HCT116 (cell line): ENCODE results near the gene ABHD2. TPM values are rescaled to one million over a fixed set of nuclear protein-coding genes. Genes with fewer than 3 reads are reported as not detected.

ENCODE experiments used
- ATAC-seq: fragments of 200-7000 bp; cut with Tn5 transposase; 2 replicates; pipeline ENCODE4 v1.9.1; 2020; ENCODE audit warnings: mild to moderate bottlenecking, moderate library complexity
- BruUV-seq: library from RNA; stranded (reverse); fragments of 400-500 nt; replicated peaks from 2 replicates; lab custom pipeline; 2021; lab: Mats Ljungman, UMichigan
- CTCF ChIA-PET: fragments of 300-600 bp; sonication (Branson Sonifier 250); formaldehyde crosslinking; loops from one replicate; lab custom pipeline; 2021; ENCODE audit warnings: antibody characterized with exemption; lab: Charles Lee
- POLR2A ChIA-PET: fragments of 300-600, 350-600 bp; sonication (Branson Sonifier 250); formaldehyde crosslinking; loops from one replicate; lab custom pipeline; 2021; ENCODE audit warnings: antibody characterized with exemption; lab: Charles Lee
- RAD21 ChIA-PET, 2 experiments: fragments of 300-600 bp; sonication (Branson Sonifier 250); formaldehyde crosslinking; loops; one replicate each; lab custom pipeline; 2023; ENCODE audit warnings: low total read pairs in 2 of 2; ENCODE audit not compliant: uncharacterized antibody in 2 of 2, unreplicated experiment in 2 of 2, low non-redundant PET in 1 of 2; lab: Charles Lee
- DNase-seq: peaks from one replicate; pipeline ENCODE4 v3.0.0-alpha.2; 2010; ENCODE audit warnings: low read depth, low spot score
- H2AFZ ChIP-seq: fragments of 200-600 bp; shearing (Covaris generic), sonication (generic); 2 replicates; pipeline ENCODE4 v1.6.1; 2017; ENCODE audit warnings: low read depth, mixed run types, mixed read lengths, antibody characterized with exemption, low read length; ENCODE audit not compliant: poor library complexity, severe bottlenecking
- H3K27ac ChIP-seq: 2 replicates; pipeline ENCODE4 v1.5.1; 2012; ENCODE audit warnings: low read depth, low read length
- H3K27me3 ChIP-seq: fragments of 200-600 bp; sonication (generic); 2 replicates; pipeline ENCODE4 v1.6.1; 2016; ENCODE audit warnings: mixed run types, low read length, mixed read lengths; ENCODE audit not compliant: insufficient read depth
- H3K36me3 ChIP-seq, 2 experiments: fragments of 200-500 bp in 1 of 2; fragments of 200-600 bp in 1 of 2; sonication (Bioruptor generic) in 1 of 2; sonication (generic) in 1 of 2; 2 replicates each; pipeline versions ENCODE4 v1.5.1 to v1.6.1; 2014 to 2016; ENCODE audit warnings: low read length in 2 of 2, inconsistent platforms in 1 of 2, mixed read lengths in 1 of 2, mixed run types in 1 of 2; ENCODE audit not compliant: insufficient read depth in 2 of 2, control insufficient read depth in 1 of 2
- H3K4me1 ChIP-seq, 2 experiments: fragments of 200-600 bp in 1 of 2; sonication (generic) in 1 of 2; 2 replicates each; pipeline versions ENCODE4 v1.5.1 to v1.6.1; 2012 to 2017; ENCODE audit warnings: low read length in 2 of 2, inconsistent platforms in 1 of 2, mild to moderate bottlenecking in 1 of 2, mixed read lengths in 1 of 2, mixed run types in 1 of 2, moderate library complexity in 1 of 2; ENCODE audit not compliant: insufficient read depth in 2 of 2, control insufficient read depth in 1 of 2
- H3K4me2 ChIP-seq: fragments of 200-600 bp; sonication (generic); 2 replicates; pipeline ENCODE4 v1.6.1; 2017; ENCODE audit warnings: mixed run types, low read length, mixed read lengths
- H3K4me3 ChIP-seq, 2 experiments: fragments of 200-600 bp in 1 of 2; sonication (generic) in 1 of 2; replicated peaks in 1 of 2; 2 replicates each; pipeline ENCODE4 v1.5.1; 2011 to 2016; ENCODE audit warnings: low read length in 2 of 2, control low read depth in 1 of 2, low read depth in 1 of 2, mild to moderate bottlenecking in 1 of 2, mixed read lengths in 1 of 2, mixed run types in 1 of 2
- H3K79me2 ChIP-seq: fragments of 200-600 bp; sonication (generic); 2 replicates; pipeline ENCODE4 v1.6.1; 2017; ENCODE audit warnings: mild to moderate bottlenecking, mixed run types, low read length, moderate library complexity, mixed read lengths; ENCODE audit not compliant: insufficient read depth
- H3K9ac ChIP-seq: fragments of 200-600 bp; sonication (generic); 2 replicates; pipeline ENCODE4 v1.6.1; 2016; ENCODE audit warnings: low read length, mixed read lengths
- H3K9me2 ChIP-seq: fragments of 200-600 bp; sonication (generic), shearing (Covaris generic); 2 replicates; pipeline ENCODE4 v1.6.1; 2017; ENCODE audit warnings: mixed run types, mild to moderate bottlenecking, moderate library complexity; ENCODE audit not compliant: insufficient read depth
- H3K9me3 ChIP-seq, 2 experiments: fragments of 200-500 bp in 1 of 2; fragments of 200-600 bp in 1 of 2; sonication (Bioruptor generic) in 1 of 2; sonication (generic) in 1 of 2; 2 replicates each; pipeline ENCODE4 v1.6.1; 2014 to 2017; ENCODE audit warnings: low read length in 2 of 2, mixed read lengths in 2 of 2, inconsistent platforms in 1 of 2, low read depth in 1 of 2, mild to moderate bottlenecking in 1 of 2, mixed run types in 1 of 2, moderate library complexity in 1 of 2; ENCODE audit not compliant: control insufficient read depth in 1 of 2, insufficient read depth in 1 of 2
- H4K20me1 ChIP-seq: fragments of 200-600 bp; sonication (generic), shearing (Covaris generic); 2 replicates; pipeline ENCODE4 v1.6.1; 2017; ENCODE audit warnings: mixed run types, mild to moderate bottlenecking, moderate library complexity; ENCODE audit not compliant: insufficient read depth
- EZH2phosphoT487 ChIP-seq: fragments of 200-600 bp; IDR thresholded peaks from 2 replicates; pipeline ENCODE4 v1.6.1; 2018; ENCODE audit warnings: antibody characterized with exemption, borderline replicate concordance
- FOSL1 ChIP-seq: IDR thresholded peaks from 2 replicates; pipeline ENCODE4 v1.6.1; 2012; ENCODE audit warnings: low read depth
- POLR2A ChIP-seq: IDR thresholded peaks from 2 replicates; pipeline ENCODE4 v1.7.0; 2011; ENCODE audit warnings: borderline replicate concordance; ENCODE audit not compliant: insufficient read depth, insufficient read length; ENCODE audit errors: extremely low read depth
- RAD21 ChIP-seq: IDR thresholded peaks from 2 replicates; pipeline ENCODE4 v1.6.1; 2012; ENCODE audit warnings: low read depth, mild to moderate bottlenecking
- SIN3A ChIP-seq: IDR thresholded peaks from 2 replicates; pipeline ENCODE4 v1.6.1; 2012; ENCODE audit warnings: low read depth
- SRF ChIP-seq: IDR thresholded peaks from 2 replicates; pipeline ENCODE4 v1.6.1; 2012; ENCODE audit warnings: low read depth
- TCF7L2 ChIP-seq: IDR thresholded peaks from 2 replicates; pipeline ENCODE4 v1.7.0; 2011; ENCODE audit warnings: borderline replicate concordance, inconsistent platforms; ENCODE audit not compliant: insufficient read depth, insufficient read length; ENCODE audit errors: extremely low read depth
- YY1 ChIP-seq: IDR thresholded peaks from 2 replicates; pipeline ENCODE4 v1.6.1; 2011; ENCODE audit warnings: low read length, low read depth, moderate library complexity, mild to moderate bottlenecking; ENCODE audit not compliant: insufficient replicate concordance; ENCODE audit errors: extremely low read depth
- ZFX ChIP-seq: fragments of 450-650 bp; IDR thresholded peaks from 2 replicates; pipeline ENCODE4 v1.6.1; 2017
- intact Hi-C: fragments of 100-400 bp; cut with micrococcal nuclease; formaldehyde crosslinking; loops from 2 replicates; pipeline ENCODE4 v1.10.0; 2022
- total RNA-seq: library from RNA; stranded (reverse); gene quantifications from one replicate; pipeline ENCODE4 v1.2.1, GENCODE V29; 2021; ENCODE audit not compliant: unreplicated experiment
- TF ChIP-seq, protein P1 (sequence below), 3 experiments: fragments of 200-600 bp in 1 of 3; sonication (generic) in 1 of 3; IDR thresholded peaks in 2 of 3; conservative IDR thresholded peaks in 1 of 3; 2 replicates each; pipeline ENCODE4 v1.5.1; 2012 to 2017; ENCODE audit warnings: low read depth in 2 of 3, low read length in 2 of 3, antibody characterized with exemption in 1 of 3, borderline replicate concordance in 1 of 3, control low read depth in 1 of 3, mild to moderate bottlenecking in 1 of 3, mixed read lengths in 1 of 3, mixed run types in 1 of 3, moderate library complexity in 1 of 3; ENCODE audit not compliant: insufficient read depth in 1 of 3
- TF ChIP-seq, protein P2 (sequence below): IDR thresholded peaks from 2 replicates; pipeline ENCODE4 v1.6.1; 2011; ENCODE audit warnings: mild to moderate bottlenecking, low read length, moderate library complexity; ENCODE audit not compliant: insufficient replicate concordance; ENCODE audit errors: extremely low read depth

ABHD2 gene
- total RNA-seq, 1 experiment from 2014 or later: 40.8 TPM

DNA sequence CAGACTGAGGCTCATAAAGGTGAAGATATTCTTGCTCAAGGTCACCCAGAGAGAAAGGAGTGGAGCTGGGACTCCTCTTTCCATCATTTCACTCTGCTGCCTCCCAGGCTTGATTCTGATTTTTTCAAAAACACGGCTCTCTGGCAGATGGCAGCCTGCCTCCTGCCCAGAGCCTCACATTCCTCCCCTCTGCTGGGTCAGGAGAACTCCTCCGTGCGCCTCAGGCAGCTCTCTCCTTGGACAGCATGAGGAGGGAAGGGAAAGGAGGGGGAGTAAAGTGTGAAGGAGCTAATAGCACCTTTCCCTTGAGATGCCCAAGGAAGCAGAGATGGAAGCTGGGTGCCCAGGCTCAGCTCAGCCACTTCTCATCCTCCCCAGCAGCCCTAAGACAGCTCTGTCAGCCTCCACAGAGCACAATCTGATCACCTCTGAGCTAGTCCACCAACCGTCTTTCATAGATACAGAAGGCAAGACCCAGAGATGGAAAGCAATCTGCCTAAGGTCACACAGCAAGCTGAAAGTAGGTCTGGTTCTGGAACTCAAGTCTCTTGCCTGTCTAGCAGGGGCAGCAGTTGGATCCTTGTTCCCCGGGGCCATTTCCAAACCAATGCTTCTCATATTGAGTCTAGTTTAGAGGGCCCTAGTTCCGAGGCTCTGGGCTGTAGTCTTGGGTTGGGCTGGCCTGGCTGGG, 129.6 kb downstream of the ABHD2 start:
- Histone ChIP-seq H4K20me1 (no peaks in the 10 kb centered on the region), H3K4me1 (peaks cover 0 to 8% of the 10 kb centered on the region in 2 experiments; a peak in 2 of 4 replicates), H3K79me2 (no peaks in the 10 kb centered on the region), H3K4me3 (no peak overlapping the region), H3K9ac (no peak overlapping the region), H2AFZ (no peak overlapping the region), H3K9me3 (no peaks in the 10 kb centered on the region), H3K4me2 (no peak overlapping the region), H3K36me3 (no peaks in the 10 kb centered on the region), H3K9me2 (no peaks in the 10 kb centered on the region), H3K27me3 (no peaks in the 10 kb centered on the region), H3K27ac (no peak overlapping the region)
- TF ChIP-seq TCF7L2 (no peak), POLR2A (no peak), SRF (no peak), EZH2phosphoT487 (no peak), ZFX (no peak), YY1 (no peak), RAD21 (no peak), SIN3A (no peak), FOSL1 (no peak)
- TF ChIP-seq, protein P1, sequence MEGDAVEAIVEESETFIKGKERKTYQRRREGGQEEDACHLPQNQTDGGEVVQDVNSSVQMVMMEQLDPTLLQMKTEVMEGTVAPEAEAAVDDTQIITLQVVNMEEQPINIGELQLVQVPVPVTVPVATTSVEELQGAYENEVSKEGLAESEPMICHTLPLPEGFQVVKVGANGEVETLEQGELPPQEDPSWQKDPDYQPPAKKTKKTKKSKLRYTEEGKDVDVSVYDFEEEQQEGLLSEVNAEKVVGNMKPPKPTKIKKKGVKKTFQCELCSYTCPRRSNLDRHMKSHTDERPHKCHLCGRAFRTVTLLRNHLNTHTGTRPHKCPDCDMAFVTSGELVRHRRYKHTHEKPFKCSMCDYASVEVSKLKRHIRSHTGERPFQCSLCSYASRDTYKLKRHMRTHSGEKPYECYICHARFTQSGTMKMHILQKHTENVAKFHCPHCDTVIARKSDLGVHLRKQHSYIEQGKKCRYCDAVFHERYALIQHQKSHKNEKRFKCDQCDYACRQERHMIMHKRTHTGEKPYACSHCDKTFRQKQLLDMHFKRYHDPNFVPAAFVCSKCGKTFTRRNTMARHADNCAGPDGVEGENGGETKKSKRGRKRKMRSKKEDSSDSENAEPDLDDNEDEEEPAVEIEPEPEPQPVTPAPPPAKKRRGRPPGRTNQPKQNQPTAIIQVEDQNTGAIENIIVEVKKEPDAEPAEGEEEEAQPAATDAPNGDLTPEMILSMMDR (IDR thresholded peaks at IDR 0.05 in 2 of 3, conservative IDR thresholded peaks at IDR 0.05 in 1 of 3; ENCODE audit: borderline replicate concordance in 1 of 3, insufficient read depth in 1 of 3, low read depth in 2 of 3, low read length in 2 of 3): no peak
- TF ChIP-seq, protein P2, sequence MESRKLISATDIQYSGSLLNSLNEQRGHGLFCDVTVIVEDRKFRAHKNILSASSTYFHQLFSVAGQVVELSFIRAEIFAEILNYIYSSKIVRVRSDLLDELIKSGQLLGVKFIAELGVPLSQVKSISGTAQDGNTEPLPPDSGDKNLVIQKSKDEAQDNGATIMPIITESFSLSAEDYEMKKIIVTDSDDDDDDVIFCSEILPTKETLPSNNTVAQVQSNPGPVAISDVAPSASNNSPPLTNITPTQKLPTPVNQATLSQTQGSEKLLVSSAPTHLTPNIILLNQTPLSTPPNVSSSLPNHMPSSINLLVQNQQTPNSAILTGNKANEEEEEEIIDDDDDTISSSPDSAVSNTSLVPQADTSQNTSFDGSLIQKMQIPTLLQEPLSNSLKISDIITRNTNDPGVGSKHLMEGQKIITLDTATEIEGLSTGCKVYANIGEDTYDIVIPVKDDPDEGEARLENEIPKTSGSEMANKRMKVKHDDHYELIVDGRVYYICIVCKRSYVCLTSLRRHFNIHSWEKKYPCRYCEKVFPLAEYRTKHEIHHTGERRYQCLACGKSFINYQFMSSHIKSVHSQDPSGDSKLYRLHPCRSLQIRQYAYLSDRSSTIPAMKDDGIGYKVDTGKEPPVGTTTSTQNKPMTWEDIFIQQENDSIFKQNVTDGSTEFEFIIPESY: no peak
- intact Hi-C loops: no loop called here
- ATAC-seq (no peak), DNase-seq (no peak)
- ChIA-PET CTCF (interaction anchor here (1.9 kb wide), 1 partner anchor 11 kb away, joined by 11 read pairs; no protein-coding TSS in a partner anchor), POLR2A (no interaction called here), RAD21 (no interaction called here)
- BruUV-seq: no TSS peak
